Activated T-helper 2 cell treated with anti-CD3 and anti-CD28 coated beads, Interferon-gamma antibody, Interleukin-2, Interleukin-4, amounts not matched to agents 10 μg/mL and 5 μg/mL and 100 μg/mL, durations not matched to agents 14 hours and 24 hours and 36 hours (primary cell): ENCODE results near the gene COA7. TPM values are rescaled to one million over a fixed set of nuclear protein-coding genes. Genes with fewer than 3 reads are reported as not detected.
"Not testable (repeated sequence)": the region's sequence is repeated elsewhere in the genome, so short reads cannot be mapped to it uniquely, and the experiment has no call there.

Source experiments
- DNase-seq: peaks from one replicate; pipeline ENCODE4 v3.0.0; 2021; ENCODE audit warnings: low spot score
- H3K27ac Mint-ChIP-seq: one replicate; pipeline ENCODE4 v1.8.0; 2021; ENCODE audit warnings: mixed read lengths
- H3K27me3 Mint-ChIP-seq: one replicate; pipeline ENCODE4 v1.8.0; 2021; ENCODE audit warnings: low read depth, mixed read lengths
- H3K36me3 Mint-ChIP-seq: one replicate; pipeline ENCODE4 v1.8.0; 2021; ENCODE audit warnings: low read depth, mixed read lengths
- H3K4me1 Mint-ChIP-seq: one replicate; pipeline ENCODE4 v1.8.0; 2021; ENCODE audit warnings: low read depth, mixed read lengths
- H3K4me3 Mint-ChIP-seq: one replicate; pipeline ENCODE4 v1.8.0; 2021; ENCODE audit warnings: low read depth, mild to moderate bottlenecking, moderate library complexity, mixed read lengths
- H3K9me3 Mint-ChIP-seq: one replicate; pipeline ENCODE4 v1.8.0; 2021; ENCODE audit warnings: mixed read lengths
- intact Hi-C: fragments of 100-400 bp; cut with micrococcal nuclease; formaldehyde crosslinking; loops from one replicate; pipeline ENCODE4 v1.15.1; 2023
- total RNA-seq: library from RNA; stranded (reverse); gene quantifications from 2 replicates; pipeline ENCODE4 v1.2.3, GENCODE V29; 2022

COA7 gene
- total RNA-seq, 1 donor from 2014 or later, result 31.5 TPM

GRCh38 chr1:52693843-52694242, 4.3 kb downstream of the COA7 start:
- Mint-ChIP-seq H3K4me1 (peaks cover 21% of the 10 kb centered on the region), H3K9me3 (no peaks in the 10 kb centered on the region), H3K4me3 (no peak overlapping the region), H3K27me3 (no peaks in the 10 kb centered on the region), H3K27ac (no peak overlapping the region), H3K36me3 (peaks cover 51% of the 10 kb centered on the region)
- intact Hi-C loops, result no loop called here
- DNase-seq, result no peak

- DNase-seq, intact Hi-C loops, H3K9me3 Mint-ChIP-seq, H3K4me3 Mint-ChIP-seq, H3K27ac Mint-ChIP-seq, H3K27me3 Mint-ChIP-seq: not testable (repeated sequence)
- peaks cover 17% of the 10 kb centered on the region for H3K4me1 Mint-ChIP-seq
- peaks cover 53% of the 10 kb centered on the region for H3K36me3 Mint-ChIP-seq
These were observed 4.8 kb downstream of the COA7 start for GRCh38 chr1:52693351-52693750.

DNA sequence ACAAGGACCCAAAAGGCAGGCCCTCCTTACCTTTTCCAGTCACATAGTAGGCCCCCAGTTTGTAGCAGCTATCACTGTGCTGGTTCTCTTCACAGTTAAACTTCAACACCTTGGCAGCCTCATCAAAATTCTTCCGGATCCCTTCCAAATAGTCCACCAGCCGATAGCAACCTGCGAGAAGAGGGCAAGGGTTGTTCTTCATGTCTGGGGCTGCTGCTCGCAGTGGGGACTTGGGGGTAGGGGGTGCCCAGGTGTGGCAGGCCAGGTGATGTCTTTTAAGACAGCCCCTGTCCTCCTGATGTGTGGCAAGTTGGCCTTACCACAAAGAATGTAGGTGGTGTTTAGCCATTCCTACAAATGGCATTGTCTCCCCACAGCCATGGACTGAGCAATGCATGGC, 5.5 kb downstream of the COA7 start:
- Mint-ChIP-seq H3K4me3 (no peak overlapping the region), H3K36me3 (peaks cover 56% of the 10 kb centered on the region), H3K27me3 (no peaks in the 10 kb centered on the region), H3K4me1 (peaks cover 16% of the 10 kb centered on the region), H3K27ac (no peak overlapping the region), H3K9me3 (no peaks in the 10 kb centered on the region)
- DNase-seq, result no peak
- intact Hi-C loops, result no loop called here

DNA sequence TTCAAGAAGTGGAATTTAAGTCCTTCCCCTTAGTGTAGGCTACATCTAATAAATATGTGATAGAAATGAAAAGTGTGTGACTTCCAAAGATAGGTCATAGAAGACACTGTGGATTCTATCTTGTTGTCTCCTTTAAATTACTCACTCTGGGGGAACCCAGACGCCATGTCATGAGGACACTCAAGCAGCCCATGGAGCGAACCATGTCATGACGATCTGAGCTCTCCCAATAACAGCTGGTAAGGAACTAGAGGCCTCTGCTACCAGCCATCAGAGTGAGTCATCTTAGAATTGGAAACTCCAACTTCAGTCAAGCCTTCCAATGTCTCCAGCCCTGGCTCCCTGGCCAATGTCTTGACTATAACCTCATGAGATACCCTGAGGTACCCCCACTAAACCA, 6.3 kb downstream of the COA7 start:
- H3K27me3 Mint-ChIP-seq, result no peaks in the 10 kb centered on the region
- intact Hi-C loops, result no loop called here
- DNase-seq, result no peak
- no peak overlapping the region for H3K4me3 Mint-ChIP-seq
- peaks cover 12% of the 10 kb centered on the region for H3K4me1 Mint-ChIP-seq
- peaks cover 61% of the 10 kb centered on the region for H3K36me3 Mint-ChIP-seq
- H3K27ac Mint-ChIP-seq, result no peak overlapping the region
- no peaks in the 10 kb centered on the region for H3K9me3 Mint-ChIP-seq

- DNase-seq, result no peak
- H3K36me3 Mint-ChIP-seq, result peaks cover 55% of the 10 kb centered on the region
- H3K27me3 Mint-ChIP-seq, result no peaks in the 10 kb centered on the region
- intact Hi-C loops, result loop anchor here (1.0 to 10.0 kb wide), 3 partner anchors 263 to 542 kb away; partner anchors contain the start of genes ORC1, PRPF38A and ZFYVE9
- peaks cover 9% of the 10 kb centered on the region for H3K4me1 Mint-ChIP-seq
- no peak overlapping the region for H3K4me3 Mint-ChIP-seq
- H3K9me3 Mint-ChIP-seq, result peaks cover 4% of the 10 kb centered on the region
- no peak overlapping the region for H3K27ac Mint-ChIP-seq
These were observed 11.3 kb downstream of the COA7 start for GRCh38 chr1:52686830-52687229.

GRCh38 chr1:52686261-52686751, 11.8 kb downstream of the COA7 start:
- peak; percentile 70 for DNase-seq
- intact Hi-C loops, result loop anchor here (1.0 to 10.0 kb wide), 3 partner anchors 262 to 542 kb away; partner anchors contain the start of genes ORC1, PRPF38A and ZFYVE9
- not testable (repeated sequence) for H3K27me3 Mint-ChIP-seq, H3K4me1 Mint-ChIP-seq, H3K9me3 Mint-ChIP-seq, H3K4me3 Mint-ChIP-seq
- Mint-ChIP-seq H3K36me3 (peaks cover 52% of the 10 kb centered on the region), H3K27ac (peak overlapping the region; percentile 48)

DNA sequence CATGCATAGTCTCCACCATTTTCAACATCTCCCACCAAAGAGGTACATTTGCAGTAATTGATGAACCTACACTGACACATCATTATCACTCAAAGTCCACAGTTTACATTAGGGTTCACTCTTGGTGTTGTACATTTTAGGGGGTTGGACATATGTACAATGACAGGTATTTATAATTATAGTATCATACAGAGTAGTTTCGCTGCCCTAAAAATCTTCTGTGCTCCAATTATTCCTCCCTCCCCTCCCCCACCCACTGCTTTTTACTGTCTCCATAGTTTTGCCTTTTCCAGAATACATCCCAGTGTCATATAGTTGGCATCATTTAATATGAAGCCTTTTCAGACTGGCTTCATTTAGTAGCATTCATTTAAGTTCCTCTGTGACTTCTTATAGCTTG, 13.6 kb downstream of the COA7 start:
- Mint-ChIP-seq H3K4me3 (no peak overlapping the region), H3K9me3 (peaks cover 4% of the 10 kb centered on the region), H3K27ac (no peak overlapping the region), H3K27me3 (no peaks in the 10 kb centered on the region), H3K4me1 (peaks cover 9% of the 10 kb centered on the region), H3K36me3 (peaks cover 46% of the 10 kb centered on the region)
- intact Hi-C loops, result loop anchor here (10.0 kb wide), 1 partner anchor 540 kb away; the partner anchor contains the start of gene ZFYVE9
- DNase-seq, result no peak

- H3K27me3 Mint-ChIP-seq, result no peaks in the 10 kb centered on the region
- intact Hi-C loops, result loop anchor here (10.0 kb wide), 1 partner anchor 539 kb away; the partner anchor contains the start of gene ZFYVE9
- H3K27ac Mint-ChIP-seq, result no peak overlapping the region
- DNase-seq, result no peak
- peaks cover 4% of the 10 kb centered on the region for H3K9me3 Mint-ChIP-seq
- no peak overlapping the region for H3K4me3 Mint-ChIP-seq
- peaks cover 42% of the 10 kb centered on the region for H3K36me3 Mint-ChIP-seq
- peaks cover 9% of the 10 kb centered on the region for H3K4me1 Mint-ChIP-seq
These were observed 14.7 kb downstream of the COA7 start for GRCh38 chr1:52683367-52683940.

GRCh38 chr1:52681136-52681535, 17.0 kb downstream of the COA7 start:
- peaks cover 8% of the 10 kb centered on the region for H3K4me1 Mint-ChIP-seq
- intact Hi-C loops, result loop anchor here (10.0 kb wide), 1 partner anchor 536 kb away; the partner anchor contains the start of gene ZFYVE9
- DNase-seq, result no peak
- H3K27me3 Mint-ChIP-seq, result no peaks in the 10 kb centered on the region
- peaks cover 19% of the 10 kb centered on the region for H3K36me3 Mint-ChIP-seq
- H3K27ac Mint-ChIP-seq, result no peak overlapping the region
- H3K4me3 Mint-ChIP-seq, result no peak overlapping the region
- peaks cover 4% of the 10 kb centered on the region for H3K9me3 Mint-ChIP-seq

DNA sequence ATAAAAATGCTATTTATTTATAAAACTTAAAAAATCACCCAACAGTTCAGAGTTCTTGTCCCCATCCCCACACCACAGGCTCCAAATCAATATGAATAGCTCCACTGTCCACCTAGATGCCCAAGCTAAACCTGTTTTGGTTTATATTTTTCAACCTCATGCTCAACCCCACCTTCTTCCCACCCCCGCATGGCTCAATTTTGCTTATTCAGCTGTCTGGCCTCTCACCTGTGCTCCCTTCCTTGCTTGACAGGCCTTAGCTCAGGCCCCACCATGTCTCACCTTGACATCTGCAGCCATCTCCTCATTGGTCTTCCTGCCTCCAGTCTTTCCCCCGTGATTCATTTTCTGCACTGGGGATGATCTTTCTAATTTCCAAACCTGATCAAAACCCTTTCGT, 17.8 kb downstream of the COA7 start:
- intact Hi-C loops, result loop anchor here (10.0 kb wide), 1 partner anchor 536 kb away; the partner anchor contains the start of gene ZFYVE9
- Mint-ChIP-seq H3K9me3 (peaks cover 4% of the 10 kb centered on the region), H3K36me3 (peaks cover 14% of the 10 kb centered on the region), H3K4me1 (peaks cover 5% of the 10 kb centered on the region), H3K27ac (no peak overlapping the region), H3K4me3 (no peak overlapping the region), H3K27me3 (no peaks in the 10 kb centered on the region)
- no peak for DNase-seq

DNA sequence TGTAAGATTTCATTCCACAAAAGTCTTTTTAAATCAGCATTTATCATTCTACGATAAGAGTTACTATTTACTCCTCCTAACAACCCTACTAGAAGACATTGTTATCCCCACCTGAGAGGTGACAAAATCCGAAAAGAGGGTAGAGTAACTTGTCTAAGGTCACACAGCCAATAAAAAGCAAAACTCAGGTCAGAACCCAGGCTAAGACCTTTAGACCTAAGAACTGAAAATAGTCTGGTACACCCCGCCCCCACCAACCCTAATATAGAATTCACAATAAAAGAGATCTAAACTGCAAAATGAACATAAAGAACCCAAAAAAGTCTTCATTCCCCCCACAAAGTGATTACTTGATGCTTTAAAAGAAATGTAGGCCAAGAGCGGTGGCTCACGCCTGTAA, 18.6 kb downstream of the COA7 start:
- intact Hi-C loops, result loop anchor here (5.0 kb wide), 1 partner anchor 132 kb away; no protein-coding TSS in a partner anchor
- peaks cover 14% of the 10 kb centered on the region for H3K4me1 Mint-ChIP-seq
- H3K27me3 Mint-ChIP-seq, result no peaks in the 10 kb centered on the region
- no peak overlapping the region for H3K4me3 Mint-ChIP-seq
- no peak for DNase-seq
- peaks cover 8% of the 10 kb centered on the region for H3K36me3 Mint-ChIP-seq
- no peak overlapping the region for H3K27ac Mint-ChIP-seq
- peaks cover 4% of the 10 kb centered on the region for H3K9me3 Mint-ChIP-seq

DNA sequence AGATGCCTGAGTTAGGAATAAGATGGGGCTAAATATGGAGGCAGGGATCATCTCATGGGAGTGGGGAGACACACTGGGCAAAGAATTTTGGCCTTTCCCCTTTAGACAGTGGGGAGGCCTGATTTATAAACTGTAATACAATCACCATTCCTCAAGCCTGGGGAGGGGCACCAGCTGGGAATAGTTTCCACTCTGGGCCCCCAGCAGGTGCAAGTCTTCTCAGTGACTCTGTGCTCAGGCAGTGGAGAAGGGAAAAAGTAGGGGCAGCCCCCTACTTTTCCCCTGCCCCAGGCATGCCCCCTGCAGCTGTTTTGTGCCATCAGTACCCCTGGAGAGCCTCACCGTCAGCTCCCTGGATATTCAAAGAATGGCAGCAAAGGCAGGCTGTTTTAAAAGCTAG, 19.1 kb downstream of the COA7 start:
- DNase-seq, result no peak
- Mint-ChIP-seq H3K27ac (no peak overlapping the region), H3K4me3 (no peak overlapping the region), H3K9me3 (peaks cover 3% of the 10 kb centered on the region), H3K4me1 (peaks cover 17% of the 10 kb centered on the region), H3K36me3 (peaks cover 7% of the 10 kb centered on the region), H3K27me3 (no peaks in the 10 kb centered on the region)
- intact Hi-C loops, result loop anchor here (5.0 kb wide), 1 partner anchor 132 kb away; no protein-coding TSS in a partner anchor

GRCh38 chr1:52677076-52677806, 20.9 kb downstream of the COA7 start:
- peaks cover 12% of the 10 kb centered on the region for H3K4me1 Mint-ChIP-seq
- intact Hi-C loops, result loop anchor here (5.0 kb wide), 1 partner anchor 130 kb away; no protein-coding TSS in a partner anchor
- no peaks in the 10 kb centered on the region for H3K9me3 Mint-ChIP-seq

More at GRCh38 chr1:52677076-52677806, 20.9 kb downstream of the COA7 start:
- Mint-ChIP-seq H3K27me3 (no peaks in the 10 kb centered on the region), H3K27ac (no peak overlapping the region), H3K4me3 (no peak overlapping the region), H3K36me3 (no peaks in the 10 kb centered on the region)
- DNase-seq, result no peak
